IMR-90 (cell line): ENCODE measurements around the gene GHR. TPM values are rescaled to one million over a fixed set of nuclear protein-coding genes. Genes with fewer than 3 reads are reported as not detected.

Experiments used
- ATAC-seq: fragments of 200-7000 bp; cut with Tn5 transposase; 2 replicates; pipeline ENCODE4 v1.9.1; 2020; ENCODE audit warnings: low read depth, mild to moderate bottlenecking, moderate library complexity
- BruUV-seq: library from RNA; stranded (reverse); fragments of 400-500 nt; replicated peaks from 2 replicates; lab custom pipeline; 2021; lab: Mats Ljungman, UMichigan
- CTCF ChIA-PET: fragments of 300-600 bp; formaldehyde crosslinking; extraction: SDS; loops from one replicate; lab custom pipeline; 2021; ENCODE audit warnings: antibody characterized with exemption; lab: Yijun Ruan, JAX
- POLR2A ChIA-PET: fragments of 300-600 bp; sonication (Branson Sonifier 250); formaldehyde crosslinking; loops from one replicate; lab custom pipeline; 2022; ENCODE audit warnings: antibody characterized with exemption; ENCODE audit not compliant: unreplicated experiment; lab: Charles Lee
- DNase-seq: peaks from one replicate; pipeline ENCODE4 v3.0.0; 2013
- H2AFZ ChIP-seq: replicated peaks from 2 replicates; pipeline ENCODE3; 2013; ENCODE audit warnings: low read length, mild to moderate bottlenecking; ENCODE audit not compliant: poor library complexity
- H2AK5ac ChIP-seq: 2 replicates; pipeline ENCODE4 v1.6.1; 2013; ENCODE audit warnings: low read depth, low read length, inconsistent platforms
- H2AK9ac ChIP-seq: replicated peaks from 2 replicates; pipeline ENCODE3; 2013; ENCODE audit warnings: mild to moderate bottlenecking, low read depth, low read length, moderate library complexity; ENCODE audit not compliant: poor library complexity
- H2BK120ac ChIP-seq: 2 replicates; pipeline ENCODE4 v1.6.1; 2013; ENCODE audit warnings: low read depth, low read length, inconsistent platforms
- H2BK15ac ChIP-seq: 3 replicates; pipeline ENCODE4 v1.6.1; 2013; ENCODE audit warnings: low read depth, low read length, inconsistent platforms
- H2BK20ac ChIP-seq: 2 replicates; pipeline ENCODE4 v1.6.1; 2013; ENCODE audit warnings: low read depth, mild to moderate bottlenecking, inconsistent platforms, low read length, moderate library complexity
- H2BK5ac ChIP-seq: 2 replicates; pipeline ENCODE4 v1.6.1; 2013; ENCODE audit warnings: mild to moderate bottlenecking, low read depth, low read length, inconsistent platforms; ENCODE audit not compliant: poor library complexity, severe bottlenecking
- H3K14ac ChIP-seq: replicated peaks from 2 replicates; pipeline ENCODE4 v1.6.1; 2013; ENCODE audit warnings: low read depth, low read length, inconsistent platforms
- H3K18ac ChIP-seq: 2 replicates; pipeline ENCODE4 v1.6.1; 2013; ENCODE audit warnings: low read depth, low read length, control low read depth
- H3K23ac ChIP-seq: 2 replicates; pipeline ENCODE4 v1.6.1; 2013; ENCODE audit warnings: low read depth, low read length, inconsistent platforms
- H3K27ac ChIP-seq: 2 replicates; pipeline ENCODE4 v1.5.1; 2013; ENCODE audit warnings: mild to moderate bottlenecking, control low read depth, low read length; ENCODE audit not compliant: insufficient read depth
- H3K27me3 ChIP-seq: 2 replicates; pipeline ENCODE4 v1.6.1; 2013; ENCODE audit warnings: low read length; ENCODE audit not compliant: control insufficient read depth, insufficient read depth
- H3K36me3 ChIP-seq: 2 replicates; pipeline ENCODE4 v1.6.1; 2013; ENCODE audit warnings: low read length, mixed read lengths; ENCODE audit not compliant: control insufficient read depth, insufficient read depth
- H3K4ac ChIP-seq: 2 replicates; pipeline ENCODE4 v1.6.1; 2013; ENCODE audit warnings: low read depth, low read length, inconsistent platforms
- H3K4me1 ChIP-seq: 2 replicates; pipeline ENCODE4 v1.6.1; 2013; ENCODE audit warnings: low read length, mixed read lengths; ENCODE audit not compliant: control insufficient read depth, insufficient read depth
- H3K4me2 ChIP-seq: 2 replicates; pipeline ENCODE4 v1.6.1; 2013; ENCODE audit warnings: low read depth, mild to moderate bottlenecking, control low read depth, low read length, moderate library complexity
- H3K4me3 ChIP-seq: 2 replicates; pipeline ENCODE4 v1.5.1; 2013; ENCODE audit warnings: low read depth, mild to moderate bottlenecking, control low read depth, low read length, moderate library complexity; ENCODE audit not compliant: insufficient read depth
- H3K56ac ChIP-seq: 2 replicates; pipeline ENCODE4 v1.6.1; 2013; ENCODE audit warnings: low read length, inconsistent platforms; ENCODE audit not compliant: insufficient read depth; ENCODE audit errors: extremely low read depth
- H3K79me1 ChIP-seq, 2 experiments: 2 replicates each; pipeline ENCODE4 v1.6.1; 2013; ENCODE audit warnings: low read length in 2 of 2, inconsistent platforms in 1 of 2, low read depth in 1 of 2
- H3K9ac ChIP-seq: 2 replicates; pipeline ENCODE4 v1.6.1; 2013; ENCODE audit warnings: low read depth, low read length, control low read depth
- H3K9me1 ChIP-seq: 2 replicates; pipeline ENCODE4 v1.6.1; 2013; ENCODE audit warnings: low read length, inconsistent platforms; ENCODE audit not compliant: insufficient read depth
- H3K9me3 ChIP-seq: 2 replicates; pipeline ENCODE4 v1.6.1; 2013; ENCODE audit warnings: low read length; ENCODE audit not compliant: control insufficient read depth, insufficient read depth
- H4K20me1 ChIP-seq: 2 replicates; pipeline ENCODE4 v1.6.1; 2013; ENCODE audit warnings: low read length, inconsistent platforms; ENCODE audit not compliant: insufficient read depth
- H4K5ac ChIP-seq: 2 replicates; pipeline ENCODE4 v1.6.1; 2013; ENCODE audit warnings: mild to moderate bottlenecking, low read depth, low read length, control low read depth
- H4K8ac ChIP-seq, 2 experiments: 2 replicates each; pipeline ENCODE4 v1.6.1; 2013; ENCODE audit warnings: low read depth in 2 of 2, low read length in 2 of 2, control low read depth in 1 of 2, inconsistent platforms in 1 of 2
- H4K91ac ChIP-seq: 2 replicates; pipeline ENCODE4 v1.6.1; 2013; ENCODE audit warnings: low read depth, low read length, inconsistent platforms; ENCODE audit not compliant: insufficient read depth
- FOS ChIP-seq: fragments of 150-350 bp; IDR thresholded peaks from 2 replicates; pipeline ENCODE4 v1.6.1; 2016; ENCODE audit warnings: low read depth, low read length
- MXI1 ChIP-seq: IDR thresholded peaks from 2 replicates; pipeline ENCODE4 v1.6.1; 2012; ENCODE audit warnings: low read depth, mild to moderate bottlenecking, low read length, moderate library complexity, borderline replicate concordance
- SMC3 ChIP-seq: fragments of 150-350 bp; IDR thresholded peaks from 2 replicates; pipeline ENCODE4 v1.6.1; 2016; ENCODE audit warnings: low read depth, mild to moderate bottlenecking, antibody characterized with exemption, low read length, moderate library complexity
- WGBS, 2 experiments: methylation state at CpG; one replicate each; pipeline versions ENCODE4 v1.1.5 to v1.1.7; 2013; ENCODE audit warnings: missing lambda C conversion rate in 2 of 2; ENCODE audit not compliant: insufficient read length in 1 of 2; ENCODE audit errors: extremely low coverage in 2 of 2; 5-methylcytosine and 5-hydroxymethylcytosine counted together
- dilution Hi-C: fragments of 300-500 bp; cut with HindIII; formaldehyde crosslinking; loops from one replicate; pipeline ENCODE4 v1.14.3; 2018; ENCODE audit warnings: low sequenced_read_pairs; ENCODE audit not compliant: unreplicated experiment
- in situ Hi-C: fragments of 300-500 bp; cut with MboI; formaldehyde crosslinking; loops from 3 replicates; pipeline ENCODE4 v1.14.3; 2019; ENCODE audit warnings: low sequenced_read_pairs, inconsistent platforms, mixed read lengths
- intact Hi-C: fragments of 100-400 bp; cut with micrococcal nuclease; formaldehyde crosslinking; loops from 2 replicates; pipeline ENCODE4 v1.10.0; 2022
- polyA plus RNA-seq, 3 experiments: library from polyadenylated mRNA; depleted of rRNA; stranded (reverse); fragments of >200 nt; gene quantifications; 2 replicates each; pipeline ENCODE4 v1.2.3, GENCODE V29; 2012; ENCODE audit warnings: low replicate concordance in 1 of 3
- total RNA-seq: library from RNA; depleted of rRNA; stranded (reverse); fragments of >200 nt; gene quantifications from 2 replicates; pipeline ENCODE4 v1.2.3, GENCODE V29; 2012

The GHR gene
- total and polyA plus RNA-seq, 2 of the 4 experiments (the other 2 are of a cell fraction): 0.36 to 1.1 TPM

GRCh38 chr5:42494414-42494813 is 71.2 kb downstream of the GHR start:
- ChIA-PET CTCF (no interaction called here), POLR2A (no interaction called here)
- in situ Hi-C loops: no loop called here
- no peak overlapping the region for H4K5ac ChIP-seq
- no peak overlapping the region for H3K4me2 ChIP-seq
- no peak overlapping the region for H3K9ac ChIP-seq
- H4K8ac ChIP-seq: no peak overlapping the region
- H2AK9ac ChIP-seq: no peak overlapping the region
- no peak overlapping the region for H4K91ac ChIP-seq
- H2AFZ ChIP-seq: no peak overlapping the region
- no TSS peak for BruUV-seq
- H3K56ac ChIP-seq: no peak overlapping the region
- no peaks in the 10 kb centered on the region for H3K9me3 ChIP-seq
- H3K18ac ChIP-seq: no peak overlapping the region
- no peak overlapping the region for H2BK15ac ChIP-seq
- H3K27me3 ChIP-seq: no peaks in the 10 kb centered on the region
- H3K4me3 ChIP-seq: no peak overlapping the region
- no peaks in the 10 kb centered on the region for H3K4me1 ChIP-seq
- no peak for ATAC-seq
- H3K4ac ChIP-seq: no peak overlapping the region
- H3K27ac ChIP-seq: no peak overlapping the region
- H2BK120ac ChIP-seq: no peak overlapping the region
- intact Hi-C loops: no loop called here
- peak; percentile 1 for DNase-seq
- no peak overlapping the region for H2BK20ac ChIP-seq
- dilution Hi-C loops: no loop called here
- H3K79me1 ChIP-seq: no peaks in the 10 kb centered on the region
- H4K20me1 ChIP-seq: no peaks in the 10 kb centered on the region
- no peak overlapping the region for H3K23ac ChIP-seq
- no peak overlapping the region for H2BK5ac ChIP-seq
- H3K9me1 ChIP-seq: no peaks in the 10 kb centered on the region
- H3K36me3 ChIP-seq: no peaks in the 10 kb centered on the region
- WGBS, 2 experiments: no CpG with 5 or more reads among the region's 4 CpGs
- H2AK5ac ChIP-seq: no peak overlapping the region
- no peak overlapping the region for H3K14ac ChIP-seq
- TF ChIP-seq SMC3: no peak
- no peak for TF ChIP-seq FOS
- TF ChIP-seq MXI1: no peak
